ENCODE data around the gene MOB3C. TPM values are rescaled to one million over a fixed set of nuclear protein-coding genes. Genes with fewer than 3 reads are reported as not detected.

The MOB3C gene
- total and polyA plus RNA-seq, 10 of the 15 experiments (the other 5 are each of a cell fraction or from before 2014, with no cell fraction given), result 1.0 to 16.0 (median 9.4) TPM

DNA sequence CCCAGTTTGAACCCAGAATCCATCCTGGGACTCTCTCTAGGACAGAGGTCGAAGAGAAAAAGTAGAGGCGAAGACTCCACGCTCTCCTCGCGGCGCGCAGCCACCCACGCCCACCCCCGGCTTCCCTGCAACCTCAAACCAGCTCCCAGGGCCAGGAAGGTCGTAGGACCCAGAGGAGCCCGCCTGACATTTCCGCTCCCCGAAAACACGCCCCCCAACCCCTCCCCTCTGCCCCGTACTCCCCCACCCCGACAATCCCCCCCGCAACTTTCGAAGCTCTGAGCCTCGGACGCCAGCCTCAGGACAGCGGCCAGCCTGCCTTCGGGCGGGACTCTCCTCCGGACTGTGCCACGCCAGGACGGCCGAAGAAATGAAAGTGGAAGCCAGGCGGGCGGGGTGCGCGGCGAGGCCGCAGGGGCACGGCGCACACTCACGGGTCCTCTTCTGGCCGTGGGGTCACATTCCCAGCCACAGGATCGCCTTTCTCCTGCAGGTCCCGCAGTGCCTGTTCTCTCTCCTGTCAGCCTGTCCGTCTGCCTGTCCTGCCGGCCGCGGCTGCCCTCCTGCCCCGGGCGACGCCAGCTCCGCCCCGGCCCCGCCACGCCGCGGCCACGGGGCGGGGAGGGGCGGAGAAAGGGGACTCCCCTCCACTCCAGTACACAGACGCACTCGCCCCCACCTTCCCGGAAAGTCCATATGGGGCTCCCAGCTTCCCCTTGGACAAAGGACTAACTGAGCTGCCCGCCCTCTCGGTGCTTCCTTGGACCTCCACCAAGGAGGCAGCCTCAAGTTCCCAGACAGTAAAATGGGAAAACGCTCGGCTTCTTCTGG, at the start of gene MOB3C (continued):
- peak; percentile 78 for TF ChIP-seq NR2F1 (conservative IDR thresholded peaks at IDR 0.05)
- TF ChIP-seq, protein P1, sequence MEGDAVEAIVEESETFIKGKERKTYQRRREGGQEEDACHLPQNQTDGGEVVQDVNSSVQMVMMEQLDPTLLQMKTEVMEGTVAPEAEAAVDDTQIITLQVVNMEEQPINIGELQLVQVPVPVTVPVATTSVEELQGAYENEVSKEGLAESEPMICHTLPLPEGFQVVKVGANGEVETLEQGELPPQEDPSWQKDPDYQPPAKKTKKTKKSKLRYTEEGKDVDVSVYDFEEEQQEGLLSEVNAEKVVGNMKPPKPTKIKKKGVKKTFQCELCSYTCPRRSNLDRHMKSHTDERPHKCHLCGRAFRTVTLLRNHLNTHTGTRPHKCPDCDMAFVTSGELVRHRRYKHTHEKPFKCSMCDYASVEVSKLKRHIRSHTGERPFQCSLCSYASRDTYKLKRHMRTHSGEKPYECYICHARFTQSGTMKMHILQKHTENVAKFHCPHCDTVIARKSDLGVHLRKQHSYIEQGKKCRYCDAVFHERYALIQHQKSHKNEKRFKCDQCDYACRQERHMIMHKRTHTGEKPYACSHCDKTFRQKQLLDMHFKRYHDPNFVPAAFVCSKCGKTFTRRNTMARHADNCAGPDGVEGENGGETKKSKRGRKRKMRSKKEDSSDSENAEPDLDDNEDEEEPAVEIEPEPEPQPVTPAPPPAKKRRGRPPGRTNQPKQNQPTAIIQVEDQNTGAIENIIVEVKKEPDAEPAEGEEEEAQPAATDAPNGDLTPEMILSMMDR (IDR thresholded peaks at IDR 0.05 in 2 of 3, conservative IDR thresholded peaks at IDR 0.05 in 1 of 3; ENCODE audit: control insufficient read depth in 2 of 3, extremely low read depth in 1 of 3, insufficient read depth in 1 of 3, low read depth in 3 of 3, low read length in 3 of 3), result no peak
- peak; percentile 48; the same call in 1 of the 2 replicates for TF ChIP-seq EED (IDR thresholded peaks at IDR 0.05; ENCODE audit: low read depth)
- peak; percentile 81 for TF ChIP-seq IKZF1 (conservative IDR thresholded peaks at IDR 0.05)
- TF ChIP-seq, protein P2, sequence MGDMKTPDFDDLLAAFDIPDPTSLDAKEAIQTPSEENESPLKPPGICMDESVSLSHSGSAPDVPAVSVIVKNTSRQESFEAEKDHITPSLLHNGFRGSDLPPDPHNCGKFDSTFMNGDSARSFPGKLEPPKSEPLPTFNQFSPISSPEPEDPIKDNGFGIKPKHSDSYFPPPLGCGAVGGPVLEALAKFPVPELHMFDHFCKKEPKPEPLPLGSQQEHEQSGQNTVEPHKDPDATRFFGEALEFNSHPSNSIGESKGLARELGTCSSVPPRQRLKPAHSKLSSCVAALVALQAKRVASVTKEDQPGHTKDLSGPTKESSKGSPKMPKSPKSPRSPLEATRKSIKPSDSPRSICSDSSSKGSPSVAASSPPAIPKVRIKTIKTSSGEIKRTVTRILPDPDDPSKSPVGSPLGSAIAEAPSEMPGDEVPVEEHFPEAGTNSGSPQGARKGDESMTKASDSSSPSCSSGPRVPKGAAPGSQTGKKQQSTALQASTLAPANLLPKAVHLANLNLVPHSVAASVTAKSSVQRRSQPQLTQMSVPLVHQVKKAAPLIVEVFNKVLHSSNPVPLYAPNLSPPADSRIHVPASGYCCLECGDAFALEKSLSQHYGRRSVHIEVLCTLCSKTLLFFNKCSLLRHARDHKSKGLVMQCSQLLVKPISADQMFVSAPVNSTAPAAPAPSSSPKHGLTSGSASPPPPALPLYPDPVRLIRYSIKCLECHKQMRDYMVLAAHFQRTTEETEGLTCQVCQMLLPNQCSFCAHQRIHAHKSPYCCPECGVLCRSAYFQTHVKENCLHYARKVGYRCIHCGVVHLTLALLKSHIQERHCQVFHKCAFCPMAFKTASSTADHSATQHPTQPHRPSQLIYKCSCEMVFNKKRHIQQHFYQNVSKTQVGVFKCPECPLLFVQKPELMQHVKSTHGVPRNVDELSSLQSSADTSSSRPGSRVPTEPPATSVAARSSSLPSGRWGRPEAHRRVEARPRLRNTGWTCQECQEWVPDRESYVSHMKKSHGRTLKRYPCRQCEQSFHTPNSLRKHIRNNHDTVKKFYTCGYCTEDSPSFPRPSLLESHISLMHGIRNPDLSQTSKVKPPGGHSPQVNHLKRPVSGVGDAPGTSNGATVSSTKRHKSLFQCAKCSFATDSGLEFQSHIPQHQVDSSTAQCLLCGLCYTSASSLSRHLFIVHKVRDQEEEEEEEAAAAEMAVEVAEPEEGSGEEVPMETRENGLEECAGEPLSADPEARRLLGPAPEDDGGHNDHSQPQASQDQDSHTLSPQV (IDR thresholded peaks at IDR 0.05), result 0 out of 2 replicates have a peak, but pooled peaks have one; percentile 44
- TF ChIP-seq RAD51 (IDR thresholded peaks at IDR 0.05), result no peak
- peak; percentile 77; the same call in 1 of the 2 replicates for TF ChIP-seq DPF2 (IDR thresholded peaks at IDR 0.05)
- TF ChIP-seq MTA3 (IDR thresholded peaks at IDR 0.05; ENCODE audit: borderline replicate concordance, low read length), result no peak
- TF ChIP-seq SP1 (IDR thresholded peaks at IDR 0.05; ENCODE audit: low read depth, low read length), result peak; percentile 40
- TF ChIP-seq, protein P3, sequence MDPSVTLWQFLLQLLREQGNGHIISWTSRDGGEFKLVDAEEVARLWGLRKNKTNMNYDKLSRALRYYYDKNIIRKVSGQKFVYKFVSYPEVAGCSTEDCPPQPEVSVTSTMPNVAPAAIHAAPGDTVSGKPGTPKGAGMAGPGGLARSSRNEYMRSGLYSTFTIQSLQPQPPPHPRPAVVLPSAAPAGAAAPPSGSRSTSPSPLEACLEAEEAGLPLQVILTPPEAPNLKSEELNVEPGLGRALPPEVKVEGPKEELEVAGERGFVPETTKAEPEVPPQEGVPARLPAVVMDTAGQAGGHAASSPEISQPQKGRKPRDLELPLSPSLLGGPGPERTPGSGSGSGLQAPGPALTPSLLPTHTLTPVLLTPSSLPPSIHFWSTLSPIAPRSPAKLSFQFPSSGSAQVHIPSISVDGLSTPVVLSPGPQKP (IDR thresholded peaks at IDR 0.05; ENCODE audit: low read depth, low read length), result peak; percentile 90
- TF ChIP-seq EGR1 (IDR thresholded peaks at IDR 0.05; ENCODE audit: borderline replicate concordance in 1 of 2, low read depth in 2 of 2, low read length in 2 of 2), result peak in 1 of 2 experiments; percentile 99; a peak in 2 of 3 replicates
- TF ChIP-seq, protein P4, sequence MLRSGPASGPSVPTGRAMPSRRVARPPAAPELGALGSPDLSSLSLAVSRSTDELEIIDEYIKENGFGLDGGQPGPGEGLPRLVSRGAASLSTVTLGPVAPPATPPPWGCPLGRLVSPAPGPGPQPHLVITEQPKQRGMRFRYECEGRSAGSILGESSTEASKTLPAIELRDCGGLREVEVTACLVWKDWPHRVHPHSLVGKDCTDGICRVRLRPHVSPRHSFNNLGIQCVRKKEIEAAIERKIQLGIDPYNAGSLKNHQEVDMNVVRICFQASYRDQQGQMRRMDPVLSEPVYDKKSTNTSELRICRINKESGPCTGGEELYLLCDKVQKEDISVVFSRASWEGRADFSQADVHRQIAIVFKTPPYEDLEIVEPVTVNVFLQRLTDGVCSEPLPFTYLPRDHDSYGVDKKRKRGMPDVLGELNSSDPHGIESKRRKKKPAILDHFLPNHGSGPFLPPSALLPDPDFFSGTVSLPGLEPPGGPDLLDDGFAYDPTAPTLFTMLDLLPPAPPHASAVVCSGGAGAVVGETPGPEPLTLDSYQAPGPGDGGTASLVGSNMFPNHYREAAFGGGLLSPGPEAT (IDR thresholded peaks at IDR 0.05; ENCODE audit: low read depth), result peak; percentile 7
- no peak for TF ChIP-seq POU2F2 (IDR thresholded peaks at IDR 0.05; ENCODE audit: borderline replicate concordance, low read depth, low read length)
- TF ChIP-seq, protein P5, sequence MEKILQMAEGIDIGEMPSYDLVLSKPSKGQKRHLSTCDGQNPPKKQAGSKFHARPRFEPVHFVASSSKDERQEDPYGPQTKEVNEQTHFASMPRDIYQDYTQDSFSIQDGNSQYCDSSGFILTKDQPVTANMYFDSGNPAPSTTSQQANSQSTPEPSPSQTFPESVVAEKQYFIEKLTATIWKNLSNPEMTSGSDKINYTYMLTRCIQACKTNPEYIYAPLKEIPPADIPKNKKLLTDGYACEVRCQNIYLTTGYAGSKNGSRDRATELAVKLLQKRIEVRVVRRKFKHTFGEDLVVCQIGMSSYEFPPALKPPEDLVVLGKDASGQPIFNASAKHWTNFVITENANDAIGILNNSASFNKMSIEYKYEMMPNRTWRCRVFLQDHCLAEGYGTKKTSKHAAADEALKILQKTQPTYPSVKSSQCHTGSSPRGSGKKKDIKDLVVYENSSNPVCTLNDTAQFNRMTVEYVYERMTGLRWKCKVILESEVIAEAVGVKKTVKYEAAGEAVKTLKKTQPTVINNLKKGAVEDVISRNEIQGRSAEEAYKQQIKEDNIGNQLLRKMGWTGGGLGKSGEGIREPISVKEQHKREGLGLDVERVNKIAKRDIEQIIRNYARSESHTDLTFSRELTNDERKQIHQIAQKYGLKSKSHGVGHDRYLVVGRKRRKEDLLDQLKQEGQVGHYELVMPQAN (conservative IDR thresholded peaks at IDR 0.05), result peak; percentile 81
- TF ChIP-seq RBBP5 (conservative IDR thresholded peaks at IDR 0.05), result peak; percentile 89; the same call in 1 of the 2 replicates
- peak; percentile 19 to 55; a peak in 3 of 4 replicates for TF ChIP-seq IKZF2 (IDR thresholded peaks at IDR 0.05)
- peak; percentile 40; the same call in 1 of the 2 replicates for TF ChIP-seq CBFB (IDR thresholded peaks at IDR 0.05; ENCODE audit: low read depth)
- peak in 1 of 2 experiments; percentile 60; a peak in 2 of 4 replicates for TF ChIP-seq BHLHE40 (IDR thresholded peaks at IDR 0.05; ENCODE audit: borderline replicate concordance in 1 of 2, low read depth in 2 of 2, low read length in 1 of 2)
